Neural cell (in vitro differentiated cells): ENCODE measurements around the gene TSPAN33. TPM values are rescaled to one million over a fixed set of nuclear protein-coding genes. Genes with fewer than 3 reads are reported as not detected.

Experiments
- H2AFZ ChIP-seq: fragments of 200-600, 300-800 bp; sonication (generic), shearing (Covaris generic); 2 replicates; pipeline ENCODE4 v1.6.0; 2014; ENCODE audit warnings: low read depth, mild to moderate bottlenecking, antibody characterized with exemption, low read length, moderate library complexity
- H3F3A ChIP-seq: fragments of 200-600 bp; shearing (Covaris generic); 2 replicates; pipeline ENCODE4 v1.6.1; 2016; ENCODE audit warnings: mild to moderate bottlenecking, moderate library complexity, mixed read lengths, antibody characterized with exemption, low read length; ENCODE audit not compliant: insufficient read depth, poor library complexity, severe bottlenecking
- H3K27ac ChIP-seq: fragments of 200-600, 300-800 bp; sonication (generic), shearing (Covaris generic); 2 replicates; pipeline ENCODE4 v1.5.1; 2014; ENCODE audit warnings: mild to moderate bottlenecking, low read length, moderate library complexity
- H3K27me3 ChIP-seq: fragments of 300-800, 200-600 bp; sonication (generic), shearing (Covaris generic); 2 replicates; pipeline ENCODE4 v1.6.0; 2014; ENCODE audit warnings: mild to moderate bottlenecking, low read depth, low read length, moderate library complexity; ENCODE audit not compliant: insufficient read depth
- H3K36me3 ChIP-seq: fragments of 300-800, 200-600 bp; sonication (generic), shearing (Covaris generic); 2 replicates; pipeline ENCODE4 v1.5.1; 2014; ENCODE audit warnings: mild to moderate bottlenecking, antibody characterized with exemption, low read length, moderate library complexity; ENCODE audit not compliant: insufficient read depth
- H3K4me2 ChIP-seq: fragments of 300-800, 200-600 bp; sonication (generic), shearing (Covaris generic); 2 replicates; pipeline ENCODE4 v1.6.0; 2014; ENCODE audit warnings: mild to moderate bottlenecking, low read length
- H3K4me3 ChIP-seq: fragments of 300-800, 200-600 bp; sonication (generic), shearing (Covaris generic); 2 replicates; pipeline ENCODE4 v1.5.1; 2014; ENCODE audit warnings: mild to moderate bottlenecking, low read length, moderate library complexity
- H3K79me2 ChIP-seq: fragments of 200-600 bp; shearing (Covaris generic); replicated peaks from 2 replicates; pipeline ENCODE4 v1.6.0; 2014; ENCODE audit warnings: mild to moderate bottlenecking, low read length, moderate library complexity; ENCODE audit not compliant: insufficient read depth
- H3K9ac ChIP-seq: fragments of 300-800, 200-600 bp; sonication (generic), shearing (Covaris generic); 2 replicates; pipeline ENCODE4 v1.6.1; 2016; ENCODE audit warnings: mild to moderate bottlenecking, low read length, mixed read lengths
- H3K9me2 ChIP-seq: fragments of 200-600 bp; shearing (Covaris generic); 2 replicates; pipeline ENCODE4 v1.6.1; 2016; ENCODE audit warnings: mild to moderate bottlenecking, low read length, mixed read lengths; ENCODE audit not compliant: insufficient read depth
- H3K9me3 ChIP-seq: fragments of 200-600, 300-800 bp; sonication (generic), shearing (Covaris generic); 2 replicates; pipeline ENCODE4 v1.6.1; 2016; ENCODE audit warnings: mild to moderate bottlenecking, mixed run types, low read length, moderate library complexity, mixed read lengths
- H4K20me1 ChIP-seq: fragments of 200-600 bp; shearing (Covaris generic); 2 replicates; pipeline ENCODE4 v1.6.1; 2016; ENCODE audit warnings: mild to moderate bottlenecking, mixed run types; ENCODE audit not compliant: insufficient read depth
- EP300 ChIP-seq: fragments of 450-650 bp; conservative IDR thresholded peaks from 2 replicates; pipeline ENCODE4 v1.6.1; 2014; ENCODE audit warnings: antibody characterized with exemption, mild to moderate bottlenecking, moderate library complexity; ENCODE audit not compliant: poor library complexity, severe bottlenecking
- EZH2 ChIP-seq: fragments of 200-600, 300-800 bp; shearing (Covaris generic), sonication (generic); IDR thresholded peaks from 2 replicates; pipeline ENCODE4 v1.6.1; 2014; ENCODE audit warnings: antibody characterized with exemption, low read length, borderline replicate concordance, mild to moderate bottlenecking; ENCODE audit not compliant: insufficient read depth, poor library complexity, severe bottlenecking
- MXI1 ChIP-seq: fragments of 450-650 bp; conservative IDR thresholded peaks from 2 replicates; pipeline ENCODE4 v1.6.1; 2014; ENCODE audit warnings: antibody characterized with exemption, mild to moderate bottlenecking; ENCODE audit not compliant: poor library complexity, severe bottlenecking
- POLR2AphosphoS5 ChIP-seq: IDR thresholded peaks from 2 replicates; pipeline ENCODE4 v1.6.1; 2012
- RAD21 ChIP-seq: fragments of 450-650 bp; conservative IDR thresholded peaks from 2 replicates; pipeline ENCODE4 v1.6.1; 2014; ENCODE audit warnings: antibody characterized with exemption, mild to moderate bottlenecking, moderate library complexity
- REST ChIP-seq: IDR thresholded peaks from 2 replicates; pipeline ENCODE4 v1.6.1; 2012; ENCODE audit warnings: borderline replicate concordance
- SMC3 ChIP-seq: fragments of 450-650 bp; conservative IDR thresholded peaks from 2 replicates; pipeline ENCODE4 v1.6.1; 2014; ENCODE audit warnings: antibody characterized with exemption, mild to moderate bottlenecking, moderate library complexity; ENCODE audit not compliant: poor library complexity
- TAF1 ChIP-seq: IDR thresholded peaks from 2 replicates; pipeline ENCODE4 v1.6.1; 2012; ENCODE audit warnings: low read depth
- polyA plus RNA-seq: library from polyadenylated mRNA; depleted of rRNA; stranded (reverse); fragments of >200 nt; gene quantifications from 2 replicates; pipeline ENCODE4 v1.2.3, GENCODE V29; 2014
- TF ChIP-seq, protein P1 (sequence below): fragments of 450-650 bp; IDR thresholded peaks from 2 replicates; pipeline ENCODE4 v1.5.1; 2014; ENCODE audit warnings: antibody characterized with exemption, mild to moderate bottlenecking, moderate library complexity; ENCODE audit not compliant: poor library complexity, severe bottlenecking

The TSPAN33 gene
- polyA plus RNA-seq, 1 donor from 2014 or later, result 2.5 TPM

- no peaks in the 10 kb centered on the region for H4K20me1 ChIP-seq
- H3K27ac ChIP-seq, result no peak overlapping the region
- no peak overlapping the region for H3K4me3 ChIP-seq
- peaks cover 20% of the 10 kb centered on the region for H3K79me2 ChIP-seq
- no peaks in the 10 kb centered on the region for H3K36me3 ChIP-seq
- no peaks in the 10 kb centered on the region for H3F3A ChIP-seq
- TF ChIP-seq, protein P1, sequence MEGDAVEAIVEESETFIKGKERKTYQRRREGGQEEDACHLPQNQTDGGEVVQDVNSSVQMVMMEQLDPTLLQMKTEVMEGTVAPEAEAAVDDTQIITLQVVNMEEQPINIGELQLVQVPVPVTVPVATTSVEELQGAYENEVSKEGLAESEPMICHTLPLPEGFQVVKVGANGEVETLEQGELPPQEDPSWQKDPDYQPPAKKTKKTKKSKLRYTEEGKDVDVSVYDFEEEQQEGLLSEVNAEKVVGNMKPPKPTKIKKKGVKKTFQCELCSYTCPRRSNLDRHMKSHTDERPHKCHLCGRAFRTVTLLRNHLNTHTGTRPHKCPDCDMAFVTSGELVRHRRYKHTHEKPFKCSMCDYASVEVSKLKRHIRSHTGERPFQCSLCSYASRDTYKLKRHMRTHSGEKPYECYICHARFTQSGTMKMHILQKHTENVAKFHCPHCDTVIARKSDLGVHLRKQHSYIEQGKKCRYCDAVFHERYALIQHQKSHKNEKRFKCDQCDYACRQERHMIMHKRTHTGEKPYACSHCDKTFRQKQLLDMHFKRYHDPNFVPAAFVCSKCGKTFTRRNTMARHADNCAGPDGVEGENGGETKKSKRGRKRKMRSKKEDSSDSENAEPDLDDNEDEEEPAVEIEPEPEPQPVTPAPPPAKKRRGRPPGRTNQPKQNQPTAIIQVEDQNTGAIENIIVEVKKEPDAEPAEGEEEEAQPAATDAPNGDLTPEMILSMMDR, result no peak
- TF ChIP-seq EZH2 (no peak), MXI1 (no peak), REST (no peak), POLR2AphosphoS5 (no peak), TAF1 (no peak), RAD21 (no peak), SMC3 (no peak), EP300 (no peak)
- no peaks in the 10 kb centered on the region for H3K9me3 ChIP-seq
- no peak overlapping the region for H3K9ac ChIP-seq
- H3K9me2 ChIP-seq, result no peaks in the 10 kb centered on the region
- H3K27me3 ChIP-seq, result no peaks in the 10 kb centered on the region
- H3K4me2 ChIP-seq, result no peak overlapping the region
- H2AFZ ChIP-seq, result no peak overlapping the region
Measured at GRCh38 chr7:129202058-129202777, 57.7 kb downstream of the TSPAN33 start.

GRCh38 chr7:129203050-129203741 lies 58.7 kb downstream of the TSPAN33 start:
- H3F3A ChIP-seq, result no peaks in the 10 kb centered on the region
- H3K36me3 ChIP-seq, result no peaks in the 10 kb centered on the region
- peaks cover 12% of the 10 kb centered on the region for H3K79me2 ChIP-seq
- H3K4me2 ChIP-seq, result no peak overlapping the region
- no peaks in the 10 kb centered on the region for H4K20me1 ChIP-seq
- no peaks in the 10 kb centered on the region for H3K9me3 ChIP-seq
- H3K9me2 ChIP-seq, result no peaks in the 10 kb centered on the region
- no peaks in the 10 kb centered on the region for H3K27me3 ChIP-seq
- no peak overlapping the region for H2AFZ ChIP-seq
- TF ChIP-seq REST, result no peak
- TF ChIP-seq RAD21, result no peak
- TF ChIP-seq POLR2AphosphoS5, result no peak
- no peak for TF ChIP-seq SMC3
- no peak for TF ChIP-seq EP300
- TF ChIP-seq, protein P1, result no peak
- no peak for TF ChIP-seq MXI1
- no peak for TF ChIP-seq TAF1
- no peak for TF ChIP-seq EZH2
- no peak overlapping the region for H3K9ac ChIP-seq
- H3K27ac ChIP-seq, result no peak overlapping the region
- no peak overlapping the region for H3K4me3 ChIP-seq
